Nephron (organoid): ENCODE results near the gene PRRT1.

Source experiments
- H3K27ac Mint-ChIP-seq, 3 experiments: 2 replicates each; pipeline ENCODE4 v1.8.0; 2020; ENCODE audit warnings: mixed read lengths in 3 of 3, mild to moderate bottlenecking in 2 of 3, moderate library complexity in 1 of 3
- H3K27me3 Mint-ChIP-seq: 2 replicates; pipeline ENCODE4 v1.8.0; 2021; ENCODE audit warnings: low read depth, mild to moderate bottlenecking, moderate library complexity, mixed read lengths
- H3K36me3 Mint-ChIP-seq: 2 replicates; pipeline ENCODE4 v1.8.0; 2020; ENCODE audit warnings: low read depth, mixed read lengths
- H3K4me1 Mint-ChIP-seq: 2 replicates; pipeline ENCODE4 v1.8.0; 2020; ENCODE audit warnings: mixed read lengths
- H3K4me3 Mint-ChIP-seq, 3 experiments: 2 replicates each; pipeline ENCODE4 v1.8.0; 2020; ENCODE audit warnings: mild to moderate bottlenecking in 3 of 3, mixed read lengths in 3 of 3, moderate library complexity in 2 of 3
- H3K9me3 Mint-ChIP-seq: 2 replicates; pipeline ENCODE4 v1.8.0; 2020; ENCODE audit warnings: mixed read lengths
- CTCF ChIP-seq, 3 experiments: fragments of 200-600 bp; sonication (generic); IDR thresholded peaks; one replicate each; pipeline ENCODE4 v1.5.0; 2021; ENCODE audit warnings: antibody characterized with exemption in 3 of 3; ENCODE audit not compliant: unreplicated experiment in 3 of 3

The PRRT1 gene

DNA sequence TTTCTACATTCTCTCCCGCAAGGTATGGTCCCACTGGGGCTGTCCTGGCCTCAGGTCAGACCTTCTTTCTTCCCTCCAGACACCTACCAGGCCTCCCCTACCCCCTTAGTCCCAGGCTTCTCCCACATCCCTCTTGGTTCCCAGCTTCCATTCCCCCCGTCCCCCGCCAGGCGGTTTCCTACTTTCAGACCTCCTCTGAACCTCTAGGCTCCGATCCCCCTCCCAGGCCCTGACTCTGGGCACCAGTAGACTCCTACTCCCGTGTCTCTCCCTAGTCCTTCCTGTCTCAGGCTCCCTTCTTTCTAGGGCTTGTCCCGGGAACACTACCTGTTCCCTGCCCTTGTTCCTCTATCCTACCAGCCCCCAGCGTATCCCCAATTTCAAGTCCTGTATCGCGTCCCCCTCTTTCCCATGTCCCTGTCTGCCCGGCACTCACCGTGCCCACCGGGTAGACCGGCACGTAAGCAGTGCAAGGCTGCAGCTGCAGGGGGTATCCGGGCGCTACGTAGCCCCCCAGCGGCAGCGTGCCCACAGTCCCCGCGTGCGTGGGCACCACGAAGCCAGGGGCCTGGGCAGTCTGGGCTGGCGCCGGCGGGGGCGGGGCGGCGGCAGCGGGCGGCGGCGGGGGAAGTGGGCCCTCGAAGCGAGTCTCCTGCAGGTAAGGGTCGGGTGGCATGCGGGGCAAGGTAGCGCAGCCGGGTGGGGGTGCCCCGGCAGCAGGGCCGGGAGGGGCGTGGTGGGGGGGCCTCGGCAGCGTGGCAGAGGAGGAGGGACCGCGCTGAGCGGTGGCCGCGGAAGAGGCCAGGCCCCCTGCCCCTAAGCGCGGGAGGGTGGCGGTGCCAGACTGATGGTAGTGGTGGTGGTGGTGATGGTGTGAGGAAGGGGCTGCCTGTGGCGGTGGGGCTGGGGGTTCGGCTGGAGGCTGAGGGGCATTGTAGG is 1.5 kb downstream of the PRRT1 start:
- Mint-ChIP-seq H3K27ac (peak overlapping the region; percentile 71 to 91 (median 76)), H3K27me3 (peaks cover 18% of the 10 kb centered on the region), H3K4me3 (peak overlapping the region; percentile 98), H3K4me1 (peaks cover 53% of the 10 kb centered on the region), H3K9me3 (no peaks in the 10 kb centered on the region), H3K36me3 (peaks cover 7% of the 10 kb centered on the region)
- no peak for TF ChIP-seq CTCF (IDR thresholded peaks at IDR 0.05; ENCODE audit: unreplicated experiment in 3 of 3)

DNA sequence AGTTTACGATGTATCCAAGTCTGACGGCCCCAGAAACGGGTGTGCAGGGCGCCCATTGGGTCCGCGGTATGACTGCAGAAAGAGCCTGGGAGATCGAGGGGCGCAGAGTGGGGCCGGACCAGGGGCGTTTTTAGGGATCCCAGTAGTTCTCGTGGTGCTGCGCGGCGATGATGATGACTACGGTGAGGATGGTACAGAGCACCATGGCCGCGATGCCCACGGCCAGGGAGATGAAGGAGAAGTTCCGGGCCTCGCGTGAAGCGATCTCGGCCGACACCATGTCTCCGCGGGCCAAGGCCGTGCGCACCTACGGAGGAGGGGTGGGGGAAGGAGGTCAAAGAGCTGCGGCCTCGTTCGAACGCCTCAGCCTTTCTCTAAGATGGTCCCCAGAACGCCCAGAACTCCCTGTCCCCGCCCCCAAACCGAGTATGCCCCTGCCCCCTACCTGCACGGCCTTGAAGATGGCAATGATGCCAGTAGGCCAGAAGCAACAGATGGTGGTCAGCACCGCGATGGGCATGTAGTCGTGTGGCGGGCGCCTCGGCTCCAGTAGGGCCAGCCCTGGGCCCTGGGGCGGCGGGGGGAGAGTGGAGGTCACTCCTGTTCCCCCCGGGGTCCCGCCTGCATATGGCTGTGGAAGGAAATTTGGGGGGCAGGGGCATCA is 2.5 kb downstream of the PRRT1 start:
- Mint-ChIP-seq H3K9me3 (no peaks in the 10 kb centered on the region), H3K36me3 (peaks cover 6% of the 10 kb centered on the region), H3K4me3 (peak overlapping the region in 2 of 3 experiments; percentile 3 to 28), H3K27me3 (peaks cover 18% of the 10 kb centered on the region), H3K27ac (no peak overlapping the region), H3K4me1 (peaks cover 43% of the 10 kb centered on the region)
- TF ChIP-seq CTCF (IDR thresholded peaks at IDR 0.05; ENCODE audit: unreplicated experiment in 3 of 3): no peak

DNA sequence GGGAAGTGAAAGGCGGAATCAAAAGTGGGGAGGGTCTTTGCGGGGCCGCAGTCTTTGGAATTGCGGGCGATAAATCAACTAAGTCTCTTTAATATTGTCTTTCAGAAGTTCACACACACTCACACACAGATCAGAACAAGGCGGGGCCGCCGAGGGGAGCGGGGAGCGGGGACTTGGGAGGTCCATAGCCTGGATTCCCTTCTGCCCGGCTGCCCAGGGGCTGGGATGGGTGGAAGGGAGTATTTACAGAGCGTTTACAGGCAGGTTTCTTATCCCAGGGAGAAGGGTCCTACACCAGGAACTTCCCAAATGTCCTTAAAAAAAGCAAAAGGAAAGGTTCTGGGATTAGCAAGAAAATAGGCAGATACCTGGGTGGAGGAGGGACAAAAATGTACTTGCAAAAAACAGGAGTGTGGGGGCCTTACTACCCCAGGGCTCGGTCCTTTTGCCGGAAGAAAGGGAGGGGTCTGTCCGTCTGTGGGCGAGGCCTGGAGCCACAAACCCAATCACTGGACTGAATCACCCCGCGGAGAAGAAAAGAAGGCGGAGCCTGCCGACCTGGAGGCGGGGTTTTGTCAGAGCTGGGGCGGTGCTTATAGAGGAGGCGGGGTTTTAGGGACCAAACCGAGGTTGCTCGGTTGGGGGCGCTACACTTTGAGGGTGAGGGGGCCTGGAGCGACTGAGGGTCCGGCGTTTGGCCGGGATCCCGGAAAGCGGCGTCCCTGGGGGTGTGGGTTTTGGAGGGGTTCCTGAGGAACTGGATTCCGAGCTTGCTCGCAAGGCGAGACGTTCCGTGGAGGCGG is 3.2 kb downstream of the PRRT1 start:
- H3K4me1 Mint-ChIP-seq: peaks cover 38% of the 10 kb centered on the region
- H3K27ac Mint-ChIP-seq: no peak overlapping the region
- peaks cover 18% of the 10 kb centered on the region for H3K27me3 Mint-ChIP-seq
- peak overlapping the region; percentile 3 to 42 (median 28) for H3K4me3 Mint-ChIP-seq
- TF ChIP-seq CTCF (IDR thresholded peaks at IDR 0.05; ENCODE audit: unreplicated experiment in 3 of 3): no peak
- peaks cover 6% of the 10 kb centered on the region for H3K36me3 Mint-ChIP-seq
- H3K9me3 Mint-ChIP-seq: no peaks in the 10 kb centered on the region

DNA sequence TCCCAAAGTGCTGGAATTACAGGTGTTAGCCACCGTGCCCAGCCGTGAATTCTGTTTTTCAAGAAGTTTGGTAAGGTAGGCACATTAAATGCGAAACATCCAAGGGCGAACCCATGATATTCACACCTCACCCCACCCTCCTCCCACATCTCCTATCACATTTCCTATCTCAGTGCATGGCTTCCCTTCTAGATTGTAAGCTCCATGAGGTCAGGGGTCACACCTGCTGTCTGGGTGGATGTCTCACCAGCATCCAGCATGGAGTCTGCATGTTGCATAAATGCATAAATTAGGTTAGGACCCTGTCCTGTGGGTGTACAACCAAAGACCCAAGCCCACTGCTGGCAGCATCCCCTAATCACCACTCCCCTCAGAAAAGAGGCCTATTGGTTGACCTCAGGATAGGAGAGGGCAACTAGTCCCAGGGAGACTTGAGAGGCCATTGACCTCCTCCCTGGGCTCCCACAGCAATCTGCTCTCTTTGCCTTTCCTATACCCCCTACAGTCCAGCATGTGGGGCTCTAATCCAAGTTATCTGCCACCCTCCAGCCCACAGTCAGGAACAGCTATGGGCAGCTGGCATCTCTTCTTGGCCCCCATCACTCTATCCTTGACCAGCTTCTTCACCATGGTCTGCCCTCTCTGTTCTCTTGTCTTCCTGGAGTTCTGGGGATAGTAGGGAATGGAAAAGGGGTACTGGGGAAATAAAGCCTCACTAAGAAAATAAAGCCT is 4.2 kb downstream of the PRRT1 start:
- H3K9me3 Mint-ChIP-seq: no peaks in the 10 kb centered on the region
- peaks cover 30% of the 10 kb centered on the region for H3K4me1 Mint-ChIP-seq
- peaks cover 6% of the 10 kb centered on the region for H3K36me3 Mint-ChIP-seq
- no peak overlapping the region for H3K27ac Mint-ChIP-seq
- no peak overlapping the region for H3K4me3 Mint-ChIP-seq
- no peak for TF ChIP-seq CTCF (IDR thresholded peaks at IDR 0.05; ENCODE audit: unreplicated experiment in 3 of 3)
- peaks cover 18% of the 10 kb centered on the region for H3K27me3 Mint-ChIP-seq

- H3K36me3 Mint-ChIP-seq: peaks cover 6% of the 10 kb centered on the region
- peaks cover 12% of the 10 kb centered on the region for H3K27me3 Mint-ChIP-seq
- no peaks in the 10 kb centered on the region for H3K9me3 Mint-ChIP-seq
- peak overlapping the region in 2 of 3 experiments; percentile 0 to 38 for H3K4me3 Mint-ChIP-seq
- no peak for TF ChIP-seq CTCF (IDR thresholded peaks at IDR 0.05; ENCODE audit: unreplicated experiment in 3 of 3)
- peaks cover 23% of the 10 kb centered on the region for H3K4me1 Mint-ChIP-seq
- peak overlapping the region in 2 of 3 experiments; percentile 11 to 38 for H3K27ac Mint-ChIP-seq
Measured at GRCh38 chr6:32146687-32147086, 5.1 kb downstream of the PRRT1 start.
